Transverse colon (tissue), 4 donors: ENCODE data around the gene CEACAM16. TPM values are rescaled to one million over a fixed set of nuclear protein-coding genes. Genes with fewer than 3 reads are reported as not detected.

ENCODE experiments used
- DNase-seq: peaks from one replicate; pipeline ENCODE4 v3.0.0-alpha.2; 2019
- H3K27ac ChIP-seq, 4 donors: fragments of 200-600 bp; sonication (generic); 2 replicates each; pipeline ENCODE4 v1.5.1; 2016 to 2018; ENCODE audit warnings: inconsistent platforms in 4 of 4
- H3K27me3 ChIP-seq: fragments of 200-600 bp; sonication (generic); 2 replicates; pipeline ENCODE4 v1.5.1; 2017; ENCODE audit warnings: inconsistent platforms
- H3K36me3 ChIP-seq, 4 donors: fragments of 200-600 bp; sonication (generic); 2 replicates each; pipeline ENCODE4 v1.5.1; 2017 to 2019; ENCODE audit warnings: inconsistent platforms in 4 of 4
- H3K4me1 ChIP-seq, 4 donors: fragments of 200-600 bp; sonication (generic); 2 replicates each; pipeline ENCODE4 v1.5.1; 2017 to 2020; ENCODE audit warnings: inconsistent platforms in 4 of 4
- H3K4me3 ChIP-seq, 4 donors: fragments of 200-600 bp; sonication (generic); 1 replicate in 1 of 4; 2 replicates in 3 of 4; pipeline versions ENCODE4 v1.5.1 to v1.6.1; 2017 to 2019; ENCODE audit warnings: inconsistent platforms in 4 of 4
- H3K9me3 ChIP-seq, 2 donors: fragments of 200-600 bp; sonication (generic); 2 replicates each; pipeline ENCODE4 v1.5.1; 2017 to 2019; ENCODE audit warnings: inconsistent platforms in 2 of 2
- EP300 ChIP-seq: sonication (generic); formaldehyde crosslinking; IDR thresholded peaks from one replicate; pipeline ENCODE4 v1.6.1; 2017; ENCODE audit warnings: antibody characterized with exemption, low read depth
- POLR2A ChIP-seq: fragments of 450-650 bp; IDR thresholded peaks from one replicate; pipeline ENCODE4 v1.6.1; 2016; ENCODE audit warnings: antibody characterized with exemption, mild to moderate bottlenecking, moderate library complexity
- POLR2AphosphoS5 ChIP-seq, 3 donors: sonication (generic); formaldehyde crosslinking; IDR thresholded peaks; one replicate each; pipeline ENCODE4 v1.6.1; 2016; ENCODE audit warnings: antibody characterized with exemption in 3 of 3
- WGBS, 2 donors: methylation state at CpG; one replicate each; pipeline ENCODE4 v1.1.5; 2018; ENCODE audit warnings: low coverage in 1 of 2; 5-methylcytosine and 5-hydroxymethylcytosine counted together
- in situ Hi-C, 4 donors: fragments of 200-750 bp; cut with MboI; loops; one replicate each; pipeline versions ENCODE4 v1.15.0 to v1.15.1; 2017; ENCODE audit warnings: low sequenced_read_pairs in 3 of 4, low pct_ligation_motif_present in 1 of 4, low pct_unique_long_range_greater_than_20kb in 1 of 4
- intact Hi-C: fragments of 100-400 bp; cut with DNase I; formaldehyde crosslinking; loops from one replicate; pipeline ENCODE4 v1.15.1; 2023; ENCODE audit warnings: low total_unique reads
- total RNA-seq, 4 donors: library from RNA; depleted of rRNA; stranded (reverse); fragments of >200 nt; gene quantifications; one replicate each; pipeline ENCODE4 v1.1.0, GENCODE V29; 2016
- TF ChIP-seq, protein P1 (sequence below), 5 experiments: fragments of 200-600 bp in 3 of 5; fragments of 450-650 bp in 2 of 5; sonication (generic) in 3 of 5; IDR thresholded peaks; 1 replicate in 2 of 5; 2 replicates in 3 of 5; pipeline ENCODE4 v1.5.1; 2016 to 2017; ENCODE audit warnings: antibody characterized with exemption in 5 of 5, inconsistent platforms in 3 of 5, mild to moderate bottlenecking in 2 of 5, moderate library complexity in 1 of 5

CEACAM16 gene
- total RNA-seq, 4 donors from 2014 or later, result not detected

DNA sequence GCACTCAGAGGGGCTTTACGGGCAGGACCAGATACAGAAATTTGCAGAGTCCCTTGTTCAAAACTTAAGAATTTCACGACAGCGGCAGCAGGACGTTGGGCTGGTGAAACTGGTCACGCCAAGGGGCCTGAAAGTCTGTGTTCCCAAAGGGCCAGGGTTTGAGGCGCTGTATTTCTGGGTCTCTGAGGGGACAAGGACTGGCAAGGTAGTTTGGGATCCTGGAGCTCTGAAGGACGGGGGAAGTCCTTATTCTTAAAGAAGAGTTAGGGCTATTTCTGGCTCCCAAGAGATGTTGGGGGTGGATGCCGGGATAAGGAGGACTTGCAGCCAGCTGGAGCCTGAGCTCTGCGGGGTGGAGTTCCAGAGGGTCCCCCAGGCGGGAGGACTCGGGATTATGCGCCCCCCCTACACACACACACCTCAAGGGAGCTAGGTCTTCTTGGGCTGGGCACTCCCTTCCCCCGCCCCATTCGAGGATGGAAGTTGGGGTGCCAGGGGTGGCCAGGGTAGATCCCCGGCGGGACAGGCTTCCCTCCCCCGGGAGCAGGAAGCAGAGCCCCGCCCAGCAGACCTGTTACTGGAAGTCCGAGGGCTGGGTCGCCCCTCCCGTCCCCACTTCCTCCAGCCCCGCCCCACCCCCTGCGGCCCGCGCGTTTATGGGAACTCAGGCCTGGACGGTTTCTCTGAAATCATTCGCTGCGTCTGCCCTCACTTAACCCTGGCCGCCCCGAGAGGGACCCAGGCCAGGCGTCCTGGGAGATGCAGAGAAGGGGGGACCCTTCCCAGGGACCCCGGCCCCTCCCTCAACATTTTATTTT lies 55.2 kb downstream of the CEACAM16 start:
- peak; percentile 98 for DNase-seq
- peak overlapping the region; percentile 96 to 99 (median 98) for H3K27ac ChIP-seq
- in situ Hi-C loops (no loop called here), intact Hi-C loops (no loop called here)
- 0 to 4% methylated on average over 3 to 24 of the region's 33 CpGs for WGBS, 2 donors
- peak; percentile 68 for TF ChIP-seq POLR2A
- peak; percentile 73 to 89 (median 79) for TF ChIP-seq POLR2AphosphoS5 (IDR thresholded peaks at IDR 0.05)
- peak; percentile 91 for TF ChIP-seq EP300
- TF ChIP-seq, protein P1, sequence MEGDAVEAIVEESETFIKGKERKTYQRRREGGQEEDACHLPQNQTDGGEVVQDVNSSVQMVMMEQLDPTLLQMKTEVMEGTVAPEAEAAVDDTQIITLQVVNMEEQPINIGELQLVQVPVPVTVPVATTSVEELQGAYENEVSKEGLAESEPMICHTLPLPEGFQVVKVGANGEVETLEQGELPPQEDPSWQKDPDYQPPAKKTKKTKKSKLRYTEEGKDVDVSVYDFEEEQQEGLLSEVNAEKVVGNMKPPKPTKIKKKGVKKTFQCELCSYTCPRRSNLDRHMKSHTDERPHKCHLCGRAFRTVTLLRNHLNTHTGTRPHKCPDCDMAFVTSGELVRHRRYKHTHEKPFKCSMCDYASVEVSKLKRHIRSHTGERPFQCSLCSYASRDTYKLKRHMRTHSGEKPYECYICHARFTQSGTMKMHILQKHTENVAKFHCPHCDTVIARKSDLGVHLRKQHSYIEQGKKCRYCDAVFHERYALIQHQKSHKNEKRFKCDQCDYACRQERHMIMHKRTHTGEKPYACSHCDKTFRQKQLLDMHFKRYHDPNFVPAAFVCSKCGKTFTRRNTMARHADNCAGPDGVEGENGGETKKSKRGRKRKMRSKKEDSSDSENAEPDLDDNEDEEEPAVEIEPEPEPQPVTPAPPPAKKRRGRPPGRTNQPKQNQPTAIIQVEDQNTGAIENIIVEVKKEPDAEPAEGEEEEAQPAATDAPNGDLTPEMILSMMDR (IDR thresholded peaks at IDR 0.05), result no peak
- no peaks in the 10 kb centered on the region for H3K9me3 ChIP-seq
- peaks cover 50 to 95% (median 89%) of the 10 kb centered on the region in 4 donors for H3K4me1 ChIP-seq
- no peaks in the 10 kb centered on the region for H3K27me3 ChIP-seq
- peak overlapping the region; percentile 20 to 49 (median 32) for H3K4me3 ChIP-seq
- H3K36me3 ChIP-seq, result peaks cover 0 to 6% (median 0%) of the 10 kb centered on the region in 4 donors

DNA sequence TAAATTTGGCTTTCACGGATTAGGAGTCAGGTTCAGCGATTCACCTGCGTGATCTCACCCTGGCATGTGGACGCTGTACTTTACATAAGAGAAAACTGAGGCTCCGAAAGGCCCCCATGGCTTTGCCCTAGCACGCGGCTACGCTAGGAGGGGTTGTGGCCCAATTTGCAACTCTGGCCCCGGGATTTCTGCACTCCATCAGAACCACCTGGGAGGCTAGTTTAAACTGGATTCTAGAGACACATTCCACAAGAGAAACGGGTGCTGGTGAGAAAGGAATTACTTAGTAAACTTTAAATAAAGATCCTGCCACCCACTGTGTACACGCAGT lies 55.8 kb downstream of the CEACAM16 start:
- TF ChIP-seq POLR2A (no peak), POLR2AphosphoS5 (IDR thresholded peaks at IDR 0.05) (no peak), EP300 (no peak)
- TF ChIP-seq, protein P1 (IDR thresholded peaks at IDR 0.05), result no peak
- H3K36me3 ChIP-seq, result peaks cover 0 to 9% (median 0%) of the 10 kb centered on the region in 4 donors
- 27% methylated on average over 11 of the region's 11 CpGs; no CpG with 5 or more reads in 1 of the 2 donors for WGBS, 2 donors
- peaks cover 50 to 90% (median 84%) of the 10 kb centered on the region in 4 donors for H3K4me1 ChIP-seq
- H3K4me3 ChIP-seq, result peak overlapping the region in 3 of 4 donors; percentile 20 to 49 (median 36)
- H3K27me3 ChIP-seq, result no peaks in the 10 kb centered on the region
- peak overlapping the region; percentile 96 to 99 (median 98) for H3K27ac ChIP-seq
- DNase-seq, result no peak
- no peaks in the 10 kb centered on the region for H3K9me3 ChIP-seq
- in situ Hi-C loops, result no loop called here
- intact Hi-C loops, result no loop called here

DNA sequence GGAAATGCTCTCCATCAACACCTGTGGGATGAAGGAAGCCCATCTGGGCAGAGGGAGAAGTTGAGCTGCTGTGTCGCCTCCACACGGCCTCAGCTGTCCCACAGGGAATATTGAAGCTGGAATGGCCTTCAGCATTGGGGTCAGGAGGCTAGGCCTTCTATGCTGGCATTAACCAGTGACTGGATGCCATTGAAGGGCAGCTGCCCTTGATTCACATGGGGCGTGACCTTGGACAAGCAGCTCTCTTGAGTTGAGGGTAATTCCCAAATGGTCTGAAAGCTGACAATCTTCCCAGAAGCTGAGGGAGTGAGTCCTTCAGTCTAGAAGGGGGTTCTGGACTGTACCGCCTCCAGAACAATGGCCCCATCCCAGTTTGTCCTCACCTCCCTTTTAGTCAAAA lies 56.3 kb downstream of the CEACAM16 start:
- TF ChIP-seq POLR2AphosphoS5 (IDR thresholded peaks at IDR 0.05) (no peak), EP300 (no peak), POLR2A (no peak)
- TF ChIP-seq, protein P1 (IDR thresholded peaks at IDR 0.05), result no peak
- intact Hi-C loops, result no loop called here
- in situ Hi-C loops, result no loop called here
- no peaks in the 10 kb centered on the region for H3K27me3 ChIP-seq
- H3K9me3 ChIP-seq, result no peaks in the 10 kb centered on the region
- H3K27ac ChIP-seq, result peak overlapping the region; percentile 96 to 99 (median 98)
- DNase-seq, result no peak
- peaks cover 0 to 9% (median under 1%) of the 10 kb centered on the region in 4 donors for H3K36me3 ChIP-seq
- no peak overlapping the region for H3K4me3 ChIP-seq
- 85% methylated on average over 4 of the region's 4 CpGs; no CpG with 5 or more reads in 1 of the 2 donors for WGBS, 2 donors
- H3K4me1 ChIP-seq, result peaks cover 46 to 85% (median 80%) of the 10 kb centered on the region in 4 donors

- Histone ChIP-seq H3K9me3 (no peaks in the 10 kb centered on the region), H3K4me3 (no peak overlapping the region), H3K27me3 (no peaks in the 10 kb centered on the region), H3K27ac (peak overlapping the region; percentile 96 to 99 (median 98)), H3K36me3 (peaks cover 0 to 9% (median 4%) of the 10 kb centered on the region in 4 donors), H3K4me1 (peaks cover 38 to 76% (median 72%) of the 10 kb centered on the region in 4 donors)
- intact Hi-C loops (no loop called here), in situ Hi-C loops (no loop called here)
- WGBS, 2 donors, result 85% methylated on average over 7 of the region's 7 CpGs; no CpG with 5 or more reads in 1 of the 2 donors
- TF ChIP-seq POLR2AphosphoS5 (IDR thresholded peaks at IDR 0.05) (no peak), EP300 (no peak), POLR2A (no peak)
- TF ChIP-seq, protein P1 (IDR thresholded peaks at IDR 0.05), result no peak
- DNase-seq, result no peak
These were observed 57.2 kb downstream of the CEACAM16 start for GRCh38 chr19:44756089-44756562.
